ENCODE results near the gene CHI3L2.

Gene CHI3L2

DNA sequence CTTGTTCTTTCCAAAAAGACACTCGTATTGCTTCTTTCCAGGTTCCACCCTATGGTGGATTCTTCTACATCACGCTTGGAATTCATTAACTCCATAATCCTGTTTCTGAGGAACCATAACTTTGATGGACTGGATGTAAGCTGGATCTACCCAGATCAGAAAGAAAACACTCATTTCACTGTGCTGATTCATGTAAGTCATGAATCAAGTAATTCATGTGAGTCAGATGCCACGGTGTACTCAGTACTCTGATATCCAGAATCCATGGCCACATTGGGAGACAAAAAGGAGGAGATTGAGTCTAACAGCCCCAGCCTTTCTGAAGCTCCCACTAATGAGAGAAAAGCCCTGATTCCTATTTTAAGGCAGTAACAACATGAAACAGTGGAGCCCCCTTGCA lies 7.4 kb downstream of the CHI3L2 start:
- no peaks in the 10 kb centered on the region for H3K79me2 ChIP-seq (ENCODE audit: control insufficient read depth, insufficient read depth, low read length, unreplicated experiment)
- no peak overlapping the region for H2AFZ ChIP-seq (ENCODE audit: low read length, unreplicated experiment)
- H3K36me3 ChIP-seq (ENCODE audit: insufficient read depth, low read length) = no peaks in the 10 kb centered on the region
- H3K27me3 ChIP-seq (ENCODE audit: insufficient read depth, low read length) = no peaks in the 10 kb centered on the region; the same call in 1 of the 2 replicates
- H3K27ac ChIP-seq (ENCODE audit: low read depth, low read length) = peak overlapping the region; percentile 19; the same call in 1 of the 2 replicates
- peaks cover 11% of the 10 kb centered on the region for H3K4me1 ChIP-seq (ENCODE audit: control insufficient read depth, insufficient read depth, low read length, unreplicated experiment)
- no peak overlapping the region for H3K4me3 ChIP-seq (ENCODE audit: low read depth, low read length)

DNA sequence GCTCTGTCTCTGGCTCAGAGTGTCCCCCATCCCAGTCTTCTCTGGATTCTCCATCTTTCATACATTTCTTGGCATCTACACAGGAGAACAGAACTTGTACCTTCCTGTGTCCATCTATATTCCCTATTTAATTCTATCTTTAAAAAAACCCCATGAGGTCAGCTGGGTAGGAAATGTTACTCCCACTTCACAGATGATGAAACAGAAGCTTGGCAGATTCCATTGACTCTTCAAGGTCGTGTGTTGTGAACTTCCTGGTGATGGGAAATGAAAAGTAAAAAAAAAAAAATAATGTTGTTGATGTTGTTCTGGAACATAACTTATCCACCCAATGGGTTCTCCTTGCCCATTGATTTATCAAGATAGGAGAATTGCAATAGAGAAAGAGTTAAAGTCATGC lies 8.9 kb downstream of the CHI3L2 start:
- Histone ChIP-seq H3K36me3 (ENCODE audit: insufficient read depth, low read length) (no peaks in the 10 kb centered on the region), H2AFZ (ENCODE audit: low read length, unreplicated experiment) (no peak overlapping the region), H3K79me2 (ENCODE audit: control insufficient read depth, insufficient read depth, low read length, unreplicated experiment) (no peaks in the 10 kb centered on the region)

DNA sequence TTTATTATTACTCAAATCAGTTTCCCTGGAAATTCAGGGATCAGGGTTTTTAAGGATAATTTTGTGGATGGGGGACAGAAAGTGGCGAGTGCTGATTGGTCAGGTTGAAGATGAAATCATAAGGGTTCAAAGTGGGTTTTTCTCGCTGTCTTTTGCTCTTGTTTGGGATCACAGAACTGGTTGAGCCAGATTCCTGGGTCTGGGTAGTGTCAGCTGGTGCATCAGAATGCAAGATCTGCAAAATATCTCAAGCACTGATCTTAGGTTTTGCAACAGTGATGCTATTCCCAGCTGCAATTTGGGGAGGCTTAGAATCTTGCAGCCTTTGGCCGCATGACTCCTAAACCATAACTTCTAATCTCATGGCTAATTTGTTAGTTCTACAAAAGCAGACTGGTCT lies 9.3 kb downstream of the CHI3L2 start:
- Histone ChIP-seq H3K4me3 (ENCODE audit: low read depth, low read length) (no peak overlapping the region), H3K27me3 (ENCODE audit: insufficient read depth, low read length) (no peaks in the 10 kb centered on the region; the same call in none of the 2 replicates), H3K36me3 (ENCODE audit: insufficient read depth, low read length) (no peaks in the 10 kb centered on the region), H3K79me2 (ENCODE audit: control insufficient read depth, insufficient read depth, low read length, unreplicated experiment) (no peaks in the 10 kb centered on the region), H2AFZ (ENCODE audit: low read length, unreplicated experiment) (no peak overlapping the region), H3K27ac (ENCODE audit: low read depth, low read length) (no peak overlapping the region), H3K4me1 (ENCODE audit: control insufficient read depth, insufficient read depth, low read length, unreplicated experiment) (peaks cover 11% of the 10 kb centered on the region)

More for the DNA sequence above, 8.9 kb downstream of the CHI3L2 start:
- Histone ChIP-seq H3K27me3 (ENCODE audit: insufficient read depth, low read length) (no peaks in the 10 kb centered on the region; the same call in none of the 2 replicates), H3K4me3 (ENCODE audit: low read depth, low read length) (no peak overlapping the region), H3K4me1 (ENCODE audit: control insufficient read depth, insufficient read depth, low read length, unreplicated experiment) (peaks cover 11% of the 10 kb centered on the region), H3K27ac (ENCODE audit: low read depth, low read length) (no peak overlapping the region)

DNA sequence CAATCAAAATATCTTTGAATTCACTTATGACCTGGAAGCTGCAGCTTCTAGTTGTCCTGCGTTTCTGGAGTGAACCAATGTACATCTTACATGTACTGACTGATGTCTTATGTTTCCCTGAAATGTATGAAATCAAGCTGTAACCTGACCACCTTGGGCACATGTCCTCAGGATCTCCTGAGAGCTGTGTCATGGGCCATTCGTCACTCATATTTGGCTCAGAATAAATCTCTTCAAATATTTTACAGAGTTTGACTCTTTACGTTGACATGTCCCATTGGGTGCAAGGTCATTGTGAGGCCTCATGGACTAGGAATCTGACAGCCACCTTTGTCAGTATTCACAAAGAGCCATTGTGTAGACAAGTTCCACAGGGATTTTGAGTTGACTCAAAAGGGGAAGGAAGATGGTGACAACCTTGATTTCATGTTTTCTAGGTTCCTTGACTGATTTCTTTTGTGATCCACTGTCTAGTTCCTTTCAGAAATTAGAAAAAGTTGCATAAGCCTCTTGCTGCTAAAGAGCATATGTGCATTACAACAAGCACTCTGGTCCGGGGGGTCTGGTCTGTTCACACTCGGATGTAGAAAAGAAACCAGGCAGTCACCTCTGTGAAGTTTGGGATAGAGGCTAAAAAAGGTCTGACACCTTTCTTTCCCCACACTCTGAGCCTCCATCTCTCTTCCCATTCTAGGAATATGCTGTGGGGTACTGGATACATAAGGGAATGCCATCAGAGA lies 10.7 kb downstream of the CHI3L2 start:
- Histone ChIP-seq H3K36me3 (ENCODE audit: insufficient read depth, low read length) (no peaks in the 10 kb centered on the region), H2AFZ (ENCODE audit: low read length, unreplicated experiment) (no peak overlapping the region)

DNA sequence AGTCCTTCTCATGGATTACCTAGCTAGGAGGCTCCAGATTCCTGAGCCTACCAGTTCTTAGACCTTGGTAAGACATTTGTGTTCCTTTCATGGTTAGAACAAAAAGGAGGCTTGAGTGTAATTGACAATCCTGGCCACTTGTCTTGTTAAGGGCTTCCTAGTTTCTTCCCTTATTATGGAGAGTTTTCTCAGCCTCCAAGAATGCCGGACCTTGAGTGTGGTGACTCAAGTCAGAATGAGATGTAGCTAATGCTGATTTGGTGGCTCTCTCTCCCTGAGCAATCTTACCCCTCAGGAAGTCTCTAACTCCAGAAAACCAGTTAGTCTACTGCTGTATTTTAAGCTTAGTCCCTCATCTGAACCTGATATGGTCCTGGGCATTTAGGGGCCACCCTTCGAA lies 14.3 kb downstream of the CHI3L2 start:
- H3K36me3 ChIP-seq (ENCODE audit: insufficient read depth, low read length) = no peaks in the 10 kb centered on the region

More for the DNA sequence above, 10.7 kb downstream of the CHI3L2 start:
- Histone ChIP-seq H3K4me1 (ENCODE audit: control insufficient read depth, insufficient read depth, low read length, unreplicated experiment) (peaks cover 11% of the 10 kb centered on the region), H3K4me3 (ENCODE audit: low read depth, low read length) (no peak overlapping the region), H3K27me3 (ENCODE audit: insufficient read depth, low read length) (no peaks in the 10 kb centered on the region; the same call in none of the 2 replicates), H3K79me2 (ENCODE audit: control insufficient read depth, insufficient read depth, low read length, unreplicated experiment) (no peaks in the 10 kb centered on the region), H3K27ac (ENCODE audit: low read depth, low read length) (no peak overlapping the region)

DNA sequence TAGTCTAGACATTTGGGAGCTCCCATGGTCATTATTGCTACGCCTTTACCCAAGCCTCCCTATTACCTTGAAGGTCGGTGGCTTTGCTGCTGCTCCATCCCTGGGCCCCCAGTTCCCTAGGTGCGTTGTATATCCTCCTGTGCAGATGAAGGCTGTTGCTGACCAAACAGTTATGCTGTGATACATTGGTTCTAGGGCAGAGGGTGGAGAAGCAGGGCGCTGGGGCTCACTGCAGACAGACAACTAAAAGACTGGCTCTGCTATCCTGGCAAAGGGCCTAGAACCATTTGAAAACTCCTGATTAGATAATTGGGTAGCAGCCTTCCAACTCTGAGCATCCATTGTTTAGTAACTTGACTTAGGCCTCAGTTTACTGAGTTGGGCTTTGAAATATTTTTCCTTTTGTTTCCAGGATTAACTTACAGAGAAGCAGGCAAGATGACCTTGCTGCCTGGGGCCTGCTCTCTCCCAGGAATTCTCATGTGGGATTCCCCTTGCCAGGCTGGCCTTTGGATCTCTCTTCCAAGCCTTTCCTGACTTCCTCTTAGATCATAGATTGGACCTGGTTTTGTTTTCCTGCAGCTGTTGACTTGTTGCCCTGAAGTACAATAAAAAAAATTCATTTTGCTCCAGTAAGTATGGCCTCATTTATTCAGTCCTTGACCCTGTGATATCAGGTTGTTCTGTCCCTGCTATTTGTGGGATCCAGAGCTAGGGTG lies 15.5 kb downstream of the CHI3L2 start:
- no peaks in the 10 kb centered on the region for H3K36me3 ChIP-seq (ENCODE audit: insufficient read depth, low read length)
- H2AFZ ChIP-seq (ENCODE audit: low read length, unreplicated experiment) = no peak overlapping the region
- H3K27ac ChIP-seq (ENCODE audit: low read depth, low read length) = no peak overlapping the region
- H3K27me3 ChIP-seq (ENCODE audit: insufficient read depth, low read length) = peaks cover 5% of the 10 kb centered on the region
- no peaks in the 10 kb centered on the region for H3K79me2 ChIP-seq (ENCODE audit: control insufficient read depth, insufficient read depth, low read length, unreplicated experiment)
- H3K4me3 ChIP-seq (ENCODE audit: low read depth, low read length) = no peak overlapping the region
- H3K4me1 ChIP-seq (ENCODE audit: control insufficient read depth, insufficient read depth, low read length, unreplicated experiment) = no peaks in the 10 kb centered on the region

More for the DNA sequence above, 14.3 kb downstream of the CHI3L2 start:
- no peaks in the 10 kb centered on the region; the same call in 1 of the 2 replicates for H3K27me3 ChIP-seq (ENCODE audit: insufficient read depth, low read length)
- H3K4me1 ChIP-seq (ENCODE audit: control insufficient read depth, insufficient read depth, low read length, unreplicated experiment) = no peaks in the 10 kb centered on the region
- H3K27ac ChIP-seq (ENCODE audit: low read depth, low read length) = no peak overlapping the region
- H2AFZ ChIP-seq (ENCODE audit: low read length, unreplicated experiment) = no peak overlapping the region
- H3K4me3 ChIP-seq (ENCODE audit: low read depth, low read length) = no peak overlapping the region
- no peaks in the 10 kb centered on the region for H3K79me2 ChIP-seq (ENCODE audit: control insufficient read depth, insufficient read depth, low read length, unreplicated experiment)

DNA sequence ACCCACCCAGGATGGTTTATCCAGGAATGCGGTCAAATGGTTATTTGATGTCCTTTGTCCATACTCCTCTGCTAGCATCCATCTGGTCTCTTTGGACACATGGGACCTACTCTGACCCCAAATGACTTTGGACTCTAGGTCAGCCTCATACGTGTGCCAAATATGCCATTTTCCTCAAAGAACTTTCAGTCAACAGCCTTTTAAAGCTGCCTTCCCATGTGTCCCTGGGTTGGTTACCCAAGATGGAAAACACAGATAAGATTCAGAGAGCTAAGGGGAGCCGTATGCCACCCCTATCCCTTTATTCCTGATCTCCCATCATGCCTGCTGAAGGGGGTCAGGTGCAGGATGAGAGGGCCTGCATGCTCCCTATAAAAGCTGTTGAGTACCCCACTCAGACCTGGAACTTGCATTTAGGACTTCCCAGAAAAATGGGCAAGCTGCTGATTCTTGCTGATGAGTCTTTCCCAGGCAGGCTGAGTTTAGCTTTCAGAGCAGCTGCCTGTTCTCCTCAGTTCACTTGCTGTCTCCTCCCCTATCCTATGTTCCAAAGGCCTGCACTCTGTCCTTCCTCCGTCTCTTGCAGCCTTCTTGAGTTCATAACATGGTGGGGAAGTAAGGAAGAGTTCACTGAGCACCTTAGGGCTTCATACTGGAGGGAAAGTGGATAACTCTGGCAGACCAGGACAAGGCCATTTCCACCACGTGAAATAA lies 19.8 kb downstream of the CHI3L2 start:
- Histone ChIP-seq H3K27me3 (ENCODE audit: insufficient read depth, low read length) (peaks cover 45% of the 10 kb centered on the region), H2AFZ (ENCODE audit: low read length, unreplicated experiment) (no peak overlapping the region), H3K4me3 (ENCODE audit: low read depth, low read length) (no peak overlapping the region), H3K27ac (ENCODE audit: low read depth, low read length) (no peak overlapping the region), H3K4me1 (ENCODE audit: control insufficient read depth, insufficient read depth, low read length, unreplicated experiment) (no peaks in the 10 kb centered on the region), H3K79me2 (ENCODE audit: control insufficient read depth, insufficient read depth, low read length, unreplicated experiment) (no peaks in the 10 kb centered on the region), H3K36me3 (ENCODE audit: insufficient read depth, low read length) (no peaks in the 10 kb centered on the region)

DNA sequence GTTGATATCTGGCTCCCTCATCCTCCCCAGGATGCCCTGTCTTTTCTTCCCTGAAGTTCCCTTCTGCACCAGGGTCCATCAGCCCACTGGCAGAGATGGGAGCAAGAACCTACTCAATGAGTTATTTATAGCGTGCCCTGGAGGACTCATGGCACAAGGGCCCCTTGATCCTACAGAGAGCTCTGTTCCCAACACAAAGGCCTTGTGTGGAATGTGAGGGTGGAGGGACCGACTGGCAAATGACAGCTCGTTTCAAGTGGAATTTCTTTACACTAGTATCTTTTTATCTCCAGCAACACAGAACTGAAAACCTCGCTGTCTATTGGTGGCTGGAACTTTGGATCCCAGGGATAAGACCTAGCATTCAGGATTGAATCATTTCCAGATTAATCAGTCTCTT lies 22.4 kb downstream of the CHI3L2 start:
- H3K36me3 ChIP-seq (ENCODE audit: insufficient read depth, low read length) = no peaks in the 10 kb centered on the region
- H3K27ac ChIP-seq (ENCODE audit: low read depth, low read length) = no peak overlapping the region
- H3K79me2 ChIP-seq (ENCODE audit: control insufficient read depth, insufficient read depth, low read length, unreplicated experiment) = no peaks in the 10 kb centered on the region
- no peak overlapping the region for H2AFZ ChIP-seq (ENCODE audit: low read length, unreplicated experiment)
- H3K4me3 ChIP-seq (ENCODE audit: low read depth, low read length) = no peak overlapping the region
- no peaks in the 10 kb centered on the region for H3K4me1 ChIP-seq (ENCODE audit: control insufficient read depth, insufficient read depth, low read length, unreplicated experiment)
- peaks cover 72% of the 10 kb centered on the region for H3K27me3 ChIP-seq (ENCODE audit: insufficient read depth, low read length)

DNA sequence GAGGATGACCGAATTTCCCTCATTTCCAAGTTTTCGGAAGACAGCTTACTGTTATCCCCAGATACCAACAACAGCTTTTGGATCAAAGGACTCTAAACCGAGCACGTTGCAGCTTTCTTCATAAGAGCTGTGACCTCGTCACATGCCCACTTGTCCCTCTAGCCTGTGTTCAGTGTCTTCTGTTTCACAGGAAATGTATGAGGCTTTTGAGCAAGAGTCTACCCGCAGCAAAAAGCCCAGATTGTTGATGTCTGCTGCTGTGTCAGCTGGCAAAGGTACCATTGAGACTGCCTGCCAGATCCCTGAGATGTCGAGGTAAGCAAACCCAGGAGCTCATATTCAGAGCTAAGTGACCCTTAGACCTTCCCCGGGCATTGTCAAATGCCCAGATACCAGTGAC lies 24.1 kb downstream of the CHI3L2 start:
- H3K27ac ChIP-seq (ENCODE audit: low read depth, low read length) = no peak overlapping the region
- H3K27me3 ChIP-seq (ENCODE audit: insufficient read depth, low read length) = peaks cover 87% of the 10 kb centered on the region
- no peaks in the 10 kb centered on the region for H3K79me2 ChIP-seq (ENCODE audit: control insufficient read depth, insufficient read depth, low read length, unreplicated experiment)
- no peak overlapping the region for H2AFZ ChIP-seq (ENCODE audit: low read length, unreplicated experiment)
- no peaks in the 10 kb centered on the region for H3K4me1 ChIP-seq (ENCODE audit: control insufficient read depth, insufficient read depth, low read length, unreplicated experiment)
- no peak overlapping the region for H3K4me3 ChIP-seq (ENCODE audit: low read depth, low read length)
- no peaks in the 10 kb centered on the region for H3K36me3 ChIP-seq (ENCODE audit: insufficient read depth, low read length)

DNA sequence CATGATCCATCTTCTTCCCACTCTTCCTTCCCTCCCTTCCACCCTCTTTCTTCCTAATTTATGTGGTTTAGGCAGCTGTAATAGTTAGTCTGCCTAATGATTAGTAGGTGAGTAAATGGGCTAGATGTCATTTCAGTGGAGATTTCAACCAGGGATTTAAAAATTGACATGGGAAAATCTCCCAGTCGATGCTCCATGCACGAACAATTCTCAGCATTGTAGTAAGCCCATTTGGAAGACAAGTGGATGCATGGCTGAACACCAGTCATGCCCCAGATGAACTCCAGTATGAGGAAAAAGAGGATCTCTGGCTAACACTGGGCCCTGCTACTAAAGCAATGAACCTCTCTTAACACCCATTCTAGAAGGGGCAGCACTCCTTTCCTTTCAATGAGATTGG lies 25.3 kb downstream of the CHI3L2 start:
- H3K79me2 ChIP-seq (ENCODE audit: control insufficient read depth, insufficient read depth, low read length, unreplicated experiment) = no peaks in the 10 kb centered on the region
- no peaks in the 10 kb centered on the region for H3K36me3 ChIP-seq (ENCODE audit: insufficient read depth, low read length)
- H3K27me3 ChIP-seq (ENCODE audit: insufficient read depth, low read length) = peaks cover 87% of the 10 kb centered on the region
- no peak overlapping the region for H2AFZ ChIP-seq (ENCODE audit: low read length, unreplicated experiment)
- no peaks in the 10 kb centered on the region for H3K4me1 ChIP-seq (ENCODE audit: control insufficient read depth, insufficient read depth, low read length, unreplicated experiment)
- H3K4me3 ChIP-seq (ENCODE audit: low read depth, low read length) = no peak overlapping the region
- H3K27ac ChIP-seq (ENCODE audit: low read depth, low read length) = no peak overlapping the region
